ENCODE data around the gene ANXA11.
"Not testable (repeated sequence)": the region's sequence is repeated elsewhere in the genome, so short reads cannot be mapped to it uniquely, and the experiment has no call there.

ANXA11 gene

DNA sequence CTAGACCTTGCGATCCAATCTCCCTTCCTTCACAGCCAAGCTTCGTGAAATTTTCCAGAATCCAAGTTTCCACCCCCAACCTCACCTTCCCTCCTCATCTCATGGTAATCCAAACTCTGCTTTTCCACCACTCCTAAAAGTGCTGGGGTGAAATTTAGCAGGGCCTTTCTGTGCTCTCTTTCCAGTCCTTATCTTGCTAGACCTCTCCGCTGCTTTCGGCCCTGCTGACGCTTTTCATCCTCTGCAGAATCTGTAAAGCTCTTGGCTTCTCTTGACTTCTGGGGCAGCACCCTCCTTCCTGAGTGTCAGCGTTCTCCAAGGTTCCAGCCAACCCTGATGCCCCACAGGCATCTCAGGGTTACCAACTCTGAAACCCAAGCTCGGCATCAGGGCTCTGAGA lies 65.1 kb downstream of the ANXA11 start:
- TF ChIP-seq CTCF (IDR thresholded peaks at IDR 0.05; ENCODE audit: control extremely low read depth, extremely low read depth, low read depth, missing control alignments): no peak
- CTCF ChIA-PET: interaction anchor here (1.0 to 4.1 kb wide), 2 partner anchors 81 kb away, joined by 3 to 19 read pairs; no protein-coding TSS in a partner anchor
- no peak for DNase-seq (ENCODE audit: extremely low spot score)
- POLR2A ChIA-PET: no interaction called here

DNA sequence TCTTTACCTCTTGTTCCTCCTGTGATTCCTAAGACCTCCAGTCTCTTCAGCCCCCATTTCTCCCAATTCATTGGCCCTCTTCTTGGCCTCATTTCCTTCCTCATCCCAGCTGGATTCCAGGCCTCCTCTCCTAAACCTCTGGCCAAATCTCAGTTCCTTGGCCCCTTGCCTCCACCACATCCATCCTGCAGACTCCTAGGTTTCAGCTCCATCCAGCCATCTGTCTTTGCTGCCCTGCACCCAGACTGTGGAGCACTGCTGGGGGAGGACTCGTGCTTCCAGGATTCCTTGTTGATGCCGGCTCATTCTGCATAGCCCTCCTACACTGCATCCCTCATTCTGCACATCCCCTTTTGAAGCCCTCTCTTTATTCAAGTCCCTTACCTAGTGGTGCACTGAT lies 66.1 kb downstream of the ANXA11 start:
- TF ChIP-seq CTCF (IDR thresholded peaks at IDR 0.05; ENCODE audit: control extremely low read depth, extremely low read depth, low read depth, missing control alignments): no peak
- DNase-seq (ENCODE audit: extremely low spot score): no peak
- ChIA-PET CTCF (interaction anchor here (4.1 kb wide), 1 partner anchor 82 kb away, joined by 19 read pairs; no protein-coding TSS in a partner anchor), POLR2A (no interaction called here)

GRCh38 chr10:80137920-80138319 lies 67.4 kb downstream of the ANXA11 start:
- DNase-seq (ENCODE audit: extremely low spot score): no peak
- ChIA-PET CTCF (interaction anchor here (1.0 to 4.1 kb wide), 8 partner anchors 13 to 123 kb away, joined by 3 to 19 read pairs (median 4); no protein-coding TSS in a partner anchor), POLR2A (interaction anchor here (0.7 kb wide), 1 partner anchor 79 kb away, joined by 3 read pairs; no protein-coding TSS in a partner anchor)
- no peak for TF ChIP-seq CTCF (IDR thresholded peaks at IDR 0.05; ENCODE audit: control extremely low read depth, extremely low read depth, low read depth, missing control alignments)

GRCh38 chr10:80137031-80137862 lies 68.1 kb downstream of the ANXA11 start:
- ChIA-PET CTCF (interaction anchor here (1.1 to 2.2 kb wide), 4 partner anchors 14 to 123 kb away, joined by 4 to 7 read pairs (median 4); no protein-coding TSS in a partner anchor), POLR2A (interaction anchor here (0.7 kb wide), 1 partner anchor 79 kb away, joined by 3 read pairs; no protein-coding TSS in a partner anchor)
- no peak for DNase-seq (ENCODE audit: extremely low spot score)
- no peak for TF ChIP-seq CTCF (IDR thresholded peaks at IDR 0.05; ENCODE audit: control extremely low read depth, extremely low read depth, low read depth, missing control alignments)

DNA sequence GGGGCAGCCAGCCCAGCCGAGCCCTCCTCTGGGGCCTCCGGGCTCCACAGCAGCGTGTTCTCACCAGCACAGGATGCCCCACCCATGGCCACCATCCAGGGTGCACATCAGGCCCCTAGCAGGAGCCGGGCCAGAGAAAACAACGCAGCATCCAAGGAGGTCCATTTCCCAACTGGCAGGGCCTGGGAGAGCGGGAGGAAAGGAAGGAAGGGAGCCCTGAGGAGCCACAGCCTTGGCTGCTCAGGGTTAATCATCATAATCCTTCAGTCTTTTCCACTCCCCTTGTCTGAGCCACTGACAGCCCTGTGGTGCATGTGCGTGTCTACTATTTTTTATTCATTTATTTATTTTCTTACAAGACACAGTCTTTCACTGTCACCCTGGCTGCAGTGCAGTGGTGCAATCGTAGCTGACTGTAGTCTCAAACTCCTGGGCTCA lies 69.2 kb downstream of the ANXA11 start:
- no peak for TF ChIP-seq CTCF (IDR thresholded peaks at IDR 0.05; ENCODE audit: control extremely low read depth, extremely low read depth, low read depth, missing control alignments)
- no peak for DNase-seq (ENCODE audit: extremely low spot score)
- ChIA-PET CTCF (interaction anchor here (2.2 kb wide), 1 partner anchor 124 kb away, joined by 7 read pairs; no protein-coding TSS in a partner anchor), POLR2A (interaction anchor here (0.5 kb wide), 1 partner anchor 66 kb away, joined by 7 read pairs; no protein-coding TSS in a partner anchor)

- CTCF ChIA-PET: interaction anchor here (0.7 to 2.7 kb wide), 4 partner anchors 11 to 127 kb away, joined by 3 to 12 read pairs (median 3); no protein-coding TSS in a partner anchor
- POLR2A ChIA-PET; DNase-seq (ENCODE audit: extremely low spot score): not testable (repeated sequence)
Measured at GRCh38 chr10:80133687-80134086, 71.7 kb downstream of the ANXA11 start.

DNA sequence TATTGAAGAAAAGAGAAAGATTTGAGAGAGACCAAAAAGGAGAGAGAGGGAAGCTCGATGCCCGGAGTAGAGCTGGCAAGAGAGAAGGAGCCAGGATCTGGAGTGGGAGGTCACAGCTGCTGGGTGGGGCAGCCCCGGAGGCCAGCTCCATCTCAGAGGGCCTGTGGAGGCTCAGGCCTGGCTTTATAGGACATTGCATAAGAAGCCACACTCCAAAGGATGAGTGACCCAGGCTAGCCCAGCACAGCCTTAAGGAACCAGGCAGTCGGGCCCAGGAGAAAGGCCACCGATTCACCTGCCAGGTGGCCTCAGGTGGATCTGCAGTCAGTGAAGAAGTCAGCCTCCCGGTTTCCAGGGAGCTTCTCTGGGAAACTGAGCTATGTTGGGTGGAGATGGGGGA lies 72.1 kb downstream of the ANXA11 start:
- no peak for TF ChIP-seq CTCF (IDR thresholded peaks at IDR 0.05; ENCODE audit: control extremely low read depth, extremely low read depth, low read depth, missing control alignments)
- POLR2A ChIA-PET: no interaction called here
- CTCF ChIA-PET: interaction anchor here (0.7 to 2.7 kb wide), 4 partner anchors 11 to 128 kb away, joined by 3 to 12 read pairs (median 3); no protein-coding TSS in a partner anchor
- DNase-seq (ENCODE audit: extremely low spot score): no peak
